Esophagus muscularis mucosa (tissue), 4 donors: ENCODE results near the gene ECE2. TPM values are rescaled to one million over a fixed set of nuclear protein-coding genes. Genes with fewer than 3 reads are reported as not detected.

ENCODE experiments used
- DNase-seq: peaks from one replicate; pipeline ENCODE4 v3.0.0-alpha.2; 2017; ENCODE audit errors: extremely low spot score
- H3K27ac ChIP-seq, 4 donors: fragments of 200-600 bp; sonication (generic); replicated peaks in 1 of 4; 1 replicate in 3 of 4; 2 replicates in 1 of 4; pipeline ENCODE4 v1.5.1; 2016 to 2019; ENCODE audit warnings: mild to moderate bottlenecking in 1 of 4
- H3K27me3 ChIP-seq, 4 donors: fragments of 200-600 bp; sonication (generic); one replicate each; pipeline versions ENCODE4 v1.5.1 to v1.6.0; 2016 to 2019
- H3K36me3 ChIP-seq, 4 donors: fragments of 200-600 bp; sonication (generic); one replicate each; pipeline ENCODE4 v1.5.1; 2016 to 2019
- H3K4me1 ChIP-seq, 4 donors: fragments of 200-600 bp; sonication (generic); one replicate each; pipeline ENCODE4 v1.5.1; 2016 to 2019
- H3K4me3 ChIP-seq, 4 donors: fragments of 200-600 bp; sonication (generic); 1 replicate in 2 of 4; 2 replicates in 2 of 4; pipeline ENCODE4 v1.5.1; 2016 to 2019; ENCODE audit warnings: mild to moderate bottlenecking in 4 of 4, moderate library complexity in 1 of 4
- H3K9me3 ChIP-seq, 4 donors: fragments of 200-600 bp; sonication (generic); 1 replicate in 3 of 4; 2 replicates in 1 of 4; pipeline ENCODE4 v1.5.1; 2016 to 2019
- EP300 ChIP-seq: sonication (generic); formaldehyde crosslinking; IDR thresholded peaks from one replicate; pipeline ENCODE4 v1.6.1; 2017; ENCODE audit warnings: antibody characterized with exemption
- POLR2A ChIP-seq: fragments of 450-650 bp; IDR thresholded peaks from one replicate; pipeline ENCODE4 v1.6.1; 2017; ENCODE audit warnings: antibody characterized with exemption, moderate library complexity, mild to moderate bottlenecking, low read depth
- POLR2AphosphoS5 ChIP-seq, 2 donors: sonication (generic); formaldehyde crosslinking; IDR thresholded peaks; one replicate each; pipeline ENCODE4 v1.6.1; 2017; ENCODE audit warnings: antibody characterized with exemption in 2 of 2
- WGBS: methylation state at CpG from one replicate; pipeline ENCODE4 v1.1.5; 2018; 5-methylcytosine and 5-hydroxymethylcytosine counted together
- intact Hi-C: fragments of 100-400 bp; cut with DNase I; formaldehyde crosslinking; loops from one replicate; pipeline ENCODE4 v1.15.1; 2023
- total RNA-seq, 4 donors: library from RNA; depleted of rRNA; stranded (reverse); fragments of >200 nt; gene quantifications; one replicate each; pipeline versions ENCODE4 v1.1.0 to v1.2.1, GENCODE V29; 2016
- TF ChIP-seq, protein P1 (sequence below), 3 experiments: fragments of 200-600 bp in 2 of 3; fragments of 450-650 bp in 1 of 3; sonication (generic) in 2 of 3; IDR thresholded peaks; one replicate each; pipeline ENCODE4 v1.5.1; 2017 to 2019; ENCODE audit warnings: antibody characterized with exemption in 3 of 3, mild to moderate bottlenecking in 2 of 3, moderate library complexity in 1 of 3

ECE2 gene
- total RNA-seq, 4 donors from 2014 or later = 0.42 to 0.69 (median 0.56) TPM

GRCh38 chr3:184290331-184290730 is 14.5 kb downstream of the ECE2 start:
- H3K27me3 ChIP-seq = peaks cover 0 to 34% (median 0%) of the 10 kb centered on the region in 4 donors
- H3K9me3 ChIP-seq = no peaks in the 10 kb centered on the region
- H3K4me3 ChIP-seq = no peak overlapping the region
- WGBS = 86% methylated on average over 10 of the region's 10 CpGs
- no peak overlapping the region for H3K27ac ChIP-seq
- intact Hi-C loops = no loop called here
- no peak for TF ChIP-seq POLR2A
- no peak for TF ChIP-seq EP300
- TF ChIP-seq, protein P1, sequence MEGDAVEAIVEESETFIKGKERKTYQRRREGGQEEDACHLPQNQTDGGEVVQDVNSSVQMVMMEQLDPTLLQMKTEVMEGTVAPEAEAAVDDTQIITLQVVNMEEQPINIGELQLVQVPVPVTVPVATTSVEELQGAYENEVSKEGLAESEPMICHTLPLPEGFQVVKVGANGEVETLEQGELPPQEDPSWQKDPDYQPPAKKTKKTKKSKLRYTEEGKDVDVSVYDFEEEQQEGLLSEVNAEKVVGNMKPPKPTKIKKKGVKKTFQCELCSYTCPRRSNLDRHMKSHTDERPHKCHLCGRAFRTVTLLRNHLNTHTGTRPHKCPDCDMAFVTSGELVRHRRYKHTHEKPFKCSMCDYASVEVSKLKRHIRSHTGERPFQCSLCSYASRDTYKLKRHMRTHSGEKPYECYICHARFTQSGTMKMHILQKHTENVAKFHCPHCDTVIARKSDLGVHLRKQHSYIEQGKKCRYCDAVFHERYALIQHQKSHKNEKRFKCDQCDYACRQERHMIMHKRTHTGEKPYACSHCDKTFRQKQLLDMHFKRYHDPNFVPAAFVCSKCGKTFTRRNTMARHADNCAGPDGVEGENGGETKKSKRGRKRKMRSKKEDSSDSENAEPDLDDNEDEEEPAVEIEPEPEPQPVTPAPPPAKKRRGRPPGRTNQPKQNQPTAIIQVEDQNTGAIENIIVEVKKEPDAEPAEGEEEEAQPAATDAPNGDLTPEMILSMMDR (IDR thresholded peaks at IDR 0.05) = no peak
- TF ChIP-seq POLR2AphosphoS5 (IDR thresholded peaks at IDR 0.05) = no peak
- no peaks in the 10 kb centered on the region for H3K4me1 ChIP-seq
- DNase-seq = no peak
- H3K36me3 ChIP-seq = no peaks in the 10 kb centered on the region

GRCh38 chr3:184291044-184291737 is 15.4 kb downstream of the ECE2 start:
- H3K9me3 ChIP-seq = no peaks in the 10 kb centered on the region
- no peak overlapping the region for H3K27ac ChIP-seq
- TF ChIP-seq POLR2A = no peak
- no peak for TF ChIP-seq POLR2AphosphoS5 (IDR thresholded peaks at IDR 0.05)
- TF ChIP-seq EP300 = no peak
- TF ChIP-seq, protein P1 (IDR thresholded peaks at IDR 0.05) = no peak
- DNase-seq = no peak
- H3K27me3 ChIP-seq = peaks cover 0 to 34% (median 0%) of the 10 kb centered on the region in 4 donors
- no peaks in the 10 kb centered on the region for H3K4me1 ChIP-seq
- 85% methylated on average over 22 of the region's 22 CpGs for WGBS
- no peaks in the 10 kb centered on the region for H3K36me3 ChIP-seq
- intact Hi-C loops = no loop called here
- no peak overlapping the region for H3K4me3 ChIP-seq

- intact Hi-C loops = no loop called here
- 92% methylated on average over 19 of the region's 21 CpGs for whole genome bisulfite sequencing
- Histone ChIP-seq H3K9me3 (no peaks in the 10 kb centered on the region), H3K27ac (no peak overlapping the region), H3K27me3 (peaks cover 0 to 34% (median 0%) of the 10 kb centered on the region in 4 donors), H3K4me3 (no peak overlapping the region), H3K4me1 (no peaks in the 10 kb centered on the region), H3K36me3 (no peaks in the 10 kb centered on the region)
- TF ChIP-seq POLR2AphosphoS5 (IDR thresholded peaks at IDR 0.05) (no peak), EP300 (no peak), POLR2A (no peak)
- TF ChIP-seq, protein P1 (IDR thresholded peaks at IDR 0.05) = no peak
- DNase-seq = no peak
Measured at GRCh38 chr3:184291738-184292445, 16.1 kb downstream of the ECE2 start.

- 66% methylated on average over 3 of the region's 3 CpGs for WGBS
- intact Hi-C loops = loop anchor here (5.0 kb wide), 1 partner anchor 108 kb away; the partner anchor contains the start of gene ABCF3
- peaks cover 0 to 12% (median 0%) of the 10 kb centered on the region in 4 donors for H3K27me3 ChIP-seq
Measured at GRCh38 chr3:184295771-184296170, 19.9 kb downstream of the ECE2 start.

More at GRCh38 chr3:184295771-184296170, 19.9 kb downstream of the ECE2 start:
- H3K9me3 ChIP-seq = no peaks in the 10 kb centered on the region
- H3K27ac ChIP-seq = no peak overlapping the region
- no peak for TF ChIP-seq POLR2AphosphoS5 (IDR thresholded peaks at IDR 0.05)
- no peak for TF ChIP-seq EP300
- TF ChIP-seq, protein P1 (IDR thresholded peaks at IDR 0.05) = no peak
- TF ChIP-seq POLR2A = no peak
- DNase-seq = no peak
- H3K4me3 ChIP-seq = no peak overlapping the region
- H3K36me3 ChIP-seq = peaks cover 0 to 7% (median 5%) of the 10 kb centered on the region in 4 donors
- peaks cover 12 to 21% (median 20%) of the 10 kb centered on the region in 4 donors for H3K4me1 ChIP-seq
